ENCODE results near the gene GNB1L.

The GNB1L gene

GRCh38 chr22:19802894-19803735 is 51.6 kb downstream of the GNB1L start:
- no peak for DNase-seq
- Histone ChIP-seq H3K9me3 (replicated peaks; ENCODE audit: insufficient read depth, low read length) (no peaks in the 10 kb centered on the region), H3K27me3 (replicated peaks; ENCODE audit: insufficient read depth, low read length) (no peaks in the 10 kb centered on the region), H3K36me3 (replicated peaks; ENCODE audit: insufficient read depth, low read length) (no peaks in the 10 kb centered on the region), H3F3A (ENCODE audit: insufficient read depth, low read length) (no peaks in the 10 kb centered on the region), H3K9ac (ENCODE audit: low read length) (no peak overlapping the region), H3K27ac (ENCODE audit: low read length) (no peak overlapping the region), H4K20me1 (ENCODE audit: insufficient read depth, low read length) (no peaks in the 10 kb centered on the region), H3K79me2 (ENCODE audit: low read length) (no peaks in the 10 kb centered on the region), H3K9me2 (replicated peaks; ENCODE audit: insufficient read depth, low read length) (no peaks in the 10 kb centered on the region), H3K4me2 (ENCODE audit: low read depth, low read length) (no peak overlapping the region), H3K4me1 (ENCODE audit: low read length) (no peaks in the 10 kb centered on the region), H3K4me3 (ENCODE audit: low read length) (no peak overlapping the region), H2AFZ (ENCODE audit: low read length) (no peak overlapping the region)
- TF ChIP-seq EZH2 (optimal IDR thresholded peaks at IDR 0.05; ENCODE audit: low read depth, low read length) (no peak), CTCF (IDR thresholded peaks at IDR 0.05; ENCODE audit: low read length) (no peak), EZH2phosphoT487 (IDR thresholded peaks at IDR 0.05; ENCODE audit: low read length) (no peak)

- H3K4me1 ChIP-seq (ENCODE audit: low read length): no peaks in the 10 kb centered on the region
- H3K79me2 ChIP-seq (ENCODE audit: low read length): no peaks in the 10 kb centered on the region
- no peak overlapping the region for H3K4me2 ChIP-seq (ENCODE audit: low read depth, low read length)
- H3K4me3 ChIP-seq (ENCODE audit: low read length): no peak overlapping the region
- no peaks in the 10 kb centered on the region for H3K9me3 ChIP-seq (replicated peaks; ENCODE audit: insufficient read depth, low read length)
- TF ChIP-seq EZH2phosphoT487 (IDR thresholded peaks at IDR 0.05; ENCODE audit: low read length): no peak
- no peak for TF ChIP-seq CTCF (IDR thresholded peaks at IDR 0.05; ENCODE audit: low read length)
- TF ChIP-seq EZH2 (optimal IDR thresholded peaks at IDR 0.05; ENCODE audit: low read depth, low read length): no peak
- no peaks in the 10 kb centered on the region for H4K20me1 ChIP-seq (ENCODE audit: insufficient read depth, low read length)
- H3K9ac ChIP-seq (ENCODE audit: low read length): no peak overlapping the region
- no peak overlapping the region for H3K27ac ChIP-seq (ENCODE audit: low read length)
- no peaks in the 10 kb centered on the region for H3K9me2 ChIP-seq (replicated peaks; ENCODE audit: insufficient read depth, low read length)
- H2AFZ ChIP-seq (ENCODE audit: low read length): no peak overlapping the region
- H3K27me3 ChIP-seq (replicated peaks; ENCODE audit: insufficient read depth, low read length): no peaks in the 10 kb centered on the region
- H3F3A ChIP-seq (ENCODE audit: insufficient read depth, low read length): no peaks in the 10 kb centered on the region
- no peak for DNase-seq
- no peaks in the 10 kb centered on the region for H3K36me3 ChIP-seq (replicated peaks; ENCODE audit: insufficient read depth, low read length)
Observed at GRCh38 chr22:19802001-19802893, 52.4 kb downstream of the GNB1L start.

- no peak overlapping the region for H3K9ac ChIP-seq (ENCODE audit: low read length)
- H2AFZ ChIP-seq (ENCODE audit: low read length): no peak overlapping the region
- no peak overlapping the region for H3K4me3 ChIP-seq (ENCODE audit: low read length)
- DNase-seq: no peak
- H3K27me3 ChIP-seq (replicated peaks; ENCODE audit: insufficient read depth, low read length): no peaks in the 10 kb centered on the region
- no peak overlapping the region for H3K27ac ChIP-seq (ENCODE audit: low read length)
- no peaks in the 10 kb centered on the region for H3K4me1 ChIP-seq (ENCODE audit: low read length)
- no peaks in the 10 kb centered on the region for H3F3A ChIP-seq (ENCODE audit: insufficient read depth, low read length)
- TF ChIP-seq CTCF (IDR thresholded peaks at IDR 0.05; ENCODE audit: low read length) (no peak), EZH2phosphoT487 (IDR thresholded peaks at IDR 0.05; ENCODE audit: low read length) (no peak), EZH2 (optimal IDR thresholded peaks at IDR 0.05; ENCODE audit: low read depth, low read length) (no peak)
- H3K79me2 ChIP-seq (ENCODE audit: low read length): no peaks in the 10 kb centered on the region
- no peaks in the 10 kb centered on the region for H3K9me3 ChIP-seq (replicated peaks; ENCODE audit: insufficient read depth, low read length)
- no peaks in the 10 kb centered on the region for H3K36me3 ChIP-seq (replicated peaks; ENCODE audit: insufficient read depth, low read length)
- no peak overlapping the region for H3K4me2 ChIP-seq (ENCODE audit: low read depth, low read length)
- H4K20me1 ChIP-seq (ENCODE audit: insufficient read depth, low read length): no peaks in the 10 kb centered on the region
- H3K9me2 ChIP-seq (replicated peaks; ENCODE audit: insufficient read depth, low read length): no peaks in the 10 kb centered on the region
Observed at GRCh38 chr22:19801340-19802000, 53.2 kb downstream of the GNB1L start.
